HCT116 (cell line): ENCODE results near the gene CST11.

ENCODE experiments used
- POLR2AphosphoS5 ChIP-seq: IDR thresholded peaks from 2 replicates; pipeline ENCODE4 v1.6.1; 2011; ENCODE audit warnings: mild to moderate bottlenecking, low read depth, low read length, moderate library complexity
- RAD21 ChIP-seq: IDR thresholded peaks from 2 replicates; pipeline ENCODE4 v1.6.1; 2012; ENCODE audit warnings: low read depth, mild to moderate bottlenecking
- ZFX ChIP-seq: fragments of 450-650 bp; IDR thresholded peaks from 2 replicates; pipeline ENCODE4 v1.6.1; 2017
- TF ChIP-seq, protein P1 (sequence below): IDR thresholded peaks from 2 replicates; pipeline ENCODE4 v1.6.1; 2012; ENCODE audit warnings: low read depth
- TF ChIP-seq, protein P2 (sequence below), 3 experiments: fragments of 200-600 bp in 1 of 3; sonication (generic) in 1 of 3; IDR thresholded peaks in 2 of 3; conservative IDR thresholded peaks in 1 of 3; 2 replicates each; pipeline ENCODE4 v1.5.1; 2012 to 2017; ENCODE audit warnings: low read depth in 2 of 3, low read length in 2 of 3, antibody characterized with exemption in 1 of 3, borderline replicate concordance in 1 of 3, control low read depth in 1 of 3, mild to moderate bottlenecking in 1 of 3, mixed read lengths in 1 of 3, mixed run types in 1 of 3, moderate library complexity in 1 of 3; ENCODE audit not compliant: insufficient read depth in 1 of 3

DNA sequence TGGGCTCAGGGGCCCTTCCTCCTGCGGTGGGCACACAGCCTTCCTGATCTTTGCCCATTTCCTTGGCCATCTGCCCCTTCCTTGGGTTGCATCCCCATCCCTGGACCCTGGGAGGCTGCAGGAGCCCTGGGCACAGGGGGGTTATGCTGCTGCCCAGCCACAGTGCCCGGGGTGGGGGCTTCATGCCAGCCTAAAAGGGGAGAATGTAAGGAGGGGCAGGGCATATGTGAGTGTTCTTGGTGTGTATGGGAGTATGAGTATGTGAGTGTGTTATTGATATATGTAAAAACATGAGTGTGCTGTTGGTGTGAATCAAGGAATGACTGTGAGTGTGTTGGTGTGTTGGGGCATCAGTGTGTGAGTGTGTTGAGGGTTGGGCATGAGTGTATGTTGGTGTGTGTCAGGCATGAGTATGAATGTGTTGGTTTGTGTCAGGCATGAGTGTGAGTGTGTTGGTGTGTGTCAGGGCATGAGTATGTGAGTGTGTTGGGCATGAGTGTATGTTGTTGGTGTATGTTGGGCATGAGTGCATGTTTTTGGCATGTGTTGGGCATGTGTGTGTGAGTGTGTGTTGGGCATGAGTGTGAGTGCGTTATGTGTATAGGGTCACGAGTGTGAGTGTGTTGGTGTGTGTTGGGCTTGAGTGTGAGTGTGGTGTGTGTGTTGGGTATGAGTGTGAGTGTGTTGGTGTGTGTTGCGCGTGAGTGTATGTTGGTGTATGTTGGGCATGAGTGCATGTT lies 23.5 kb upstream of the CST11 start:
- TF ChIP-seq POLR2AphosphoS5 (no peak), RAD21 (no peak), ZFX (no peak)
- TF ChIP-seq, protein P1, sequence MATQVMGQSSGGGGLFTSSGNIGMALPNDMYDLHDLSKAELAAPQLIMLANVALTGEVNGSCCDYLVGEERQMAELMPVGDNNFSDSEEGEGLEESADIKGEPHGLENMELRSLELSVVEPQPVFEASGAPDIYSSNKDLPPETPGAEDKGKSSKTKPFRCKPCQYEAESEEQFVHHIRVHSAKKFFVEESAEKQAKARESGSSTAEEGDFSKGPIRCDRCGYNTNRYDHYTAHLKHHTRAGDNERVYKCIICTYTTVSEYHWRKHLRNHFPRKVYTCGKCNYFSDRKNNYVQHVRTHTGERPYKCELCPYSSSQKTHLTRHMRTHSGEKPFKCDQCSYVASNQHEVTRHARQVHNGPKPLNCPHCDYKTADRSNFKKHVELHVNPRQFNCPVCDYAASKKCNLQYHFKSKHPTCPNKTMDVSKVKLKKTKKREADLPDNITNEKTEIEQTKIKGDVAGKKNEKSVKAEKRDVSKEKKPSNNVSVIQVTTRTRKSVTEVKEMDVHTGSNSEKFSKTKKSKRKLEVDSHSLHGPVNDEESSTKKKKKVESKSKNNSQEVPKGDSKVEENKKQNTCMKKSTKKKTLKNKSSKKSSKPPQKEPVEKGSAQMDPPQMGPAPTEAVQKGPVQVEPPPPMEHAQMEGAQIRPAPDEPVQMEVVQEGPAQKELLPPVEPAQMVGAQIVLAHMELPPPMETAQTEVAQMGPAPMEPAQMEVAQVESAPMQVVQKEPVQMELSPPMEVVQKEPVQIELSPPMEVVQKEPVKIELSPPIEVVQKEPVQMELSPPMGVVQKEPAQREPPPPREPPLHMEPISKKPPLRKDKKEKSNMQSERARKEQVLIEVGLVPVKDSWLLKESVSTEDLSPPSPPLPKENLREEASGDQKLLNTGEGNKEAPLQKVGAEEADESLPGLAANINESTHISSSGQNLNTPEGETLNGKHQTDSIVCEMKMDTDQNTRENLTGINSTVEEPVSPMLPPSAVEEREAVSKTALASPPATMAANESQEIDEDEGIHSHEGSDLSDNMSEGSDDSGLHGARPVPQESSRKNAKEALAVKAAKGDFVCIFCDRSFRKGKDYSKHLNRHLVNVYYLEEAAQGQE: no peak
- TF ChIP-seq, protein P2, sequence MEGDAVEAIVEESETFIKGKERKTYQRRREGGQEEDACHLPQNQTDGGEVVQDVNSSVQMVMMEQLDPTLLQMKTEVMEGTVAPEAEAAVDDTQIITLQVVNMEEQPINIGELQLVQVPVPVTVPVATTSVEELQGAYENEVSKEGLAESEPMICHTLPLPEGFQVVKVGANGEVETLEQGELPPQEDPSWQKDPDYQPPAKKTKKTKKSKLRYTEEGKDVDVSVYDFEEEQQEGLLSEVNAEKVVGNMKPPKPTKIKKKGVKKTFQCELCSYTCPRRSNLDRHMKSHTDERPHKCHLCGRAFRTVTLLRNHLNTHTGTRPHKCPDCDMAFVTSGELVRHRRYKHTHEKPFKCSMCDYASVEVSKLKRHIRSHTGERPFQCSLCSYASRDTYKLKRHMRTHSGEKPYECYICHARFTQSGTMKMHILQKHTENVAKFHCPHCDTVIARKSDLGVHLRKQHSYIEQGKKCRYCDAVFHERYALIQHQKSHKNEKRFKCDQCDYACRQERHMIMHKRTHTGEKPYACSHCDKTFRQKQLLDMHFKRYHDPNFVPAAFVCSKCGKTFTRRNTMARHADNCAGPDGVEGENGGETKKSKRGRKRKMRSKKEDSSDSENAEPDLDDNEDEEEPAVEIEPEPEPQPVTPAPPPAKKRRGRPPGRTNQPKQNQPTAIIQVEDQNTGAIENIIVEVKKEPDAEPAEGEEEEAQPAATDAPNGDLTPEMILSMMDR (IDR thresholded peaks at IDR 0.05 in 2 of 3, conservative IDR thresholded peaks at IDR 0.05 in 1 of 3; ENCODE audit: borderline replicate concordance in 1 of 3, insufficient read depth in 1 of 3, low read depth in 2 of 3, low read length in 2 of 3): no peak
